G401.6 (cell line): Measurements from ENCODE around the gene PWWP2A.
"Not testable (repeated sequence)": the region's sequence is repeated elsewhere in the genome, so short reads cannot be mapped to it uniquely, and the experiment has no call there.

Source experiments
- FAIRE-seq: peaks from 2 replicates; lab custom pipeline; 2012; peaks lifted over from hg19 to GRCh38; lab: Jason Lieb, UNC

The PWWP2A gene, protein sequence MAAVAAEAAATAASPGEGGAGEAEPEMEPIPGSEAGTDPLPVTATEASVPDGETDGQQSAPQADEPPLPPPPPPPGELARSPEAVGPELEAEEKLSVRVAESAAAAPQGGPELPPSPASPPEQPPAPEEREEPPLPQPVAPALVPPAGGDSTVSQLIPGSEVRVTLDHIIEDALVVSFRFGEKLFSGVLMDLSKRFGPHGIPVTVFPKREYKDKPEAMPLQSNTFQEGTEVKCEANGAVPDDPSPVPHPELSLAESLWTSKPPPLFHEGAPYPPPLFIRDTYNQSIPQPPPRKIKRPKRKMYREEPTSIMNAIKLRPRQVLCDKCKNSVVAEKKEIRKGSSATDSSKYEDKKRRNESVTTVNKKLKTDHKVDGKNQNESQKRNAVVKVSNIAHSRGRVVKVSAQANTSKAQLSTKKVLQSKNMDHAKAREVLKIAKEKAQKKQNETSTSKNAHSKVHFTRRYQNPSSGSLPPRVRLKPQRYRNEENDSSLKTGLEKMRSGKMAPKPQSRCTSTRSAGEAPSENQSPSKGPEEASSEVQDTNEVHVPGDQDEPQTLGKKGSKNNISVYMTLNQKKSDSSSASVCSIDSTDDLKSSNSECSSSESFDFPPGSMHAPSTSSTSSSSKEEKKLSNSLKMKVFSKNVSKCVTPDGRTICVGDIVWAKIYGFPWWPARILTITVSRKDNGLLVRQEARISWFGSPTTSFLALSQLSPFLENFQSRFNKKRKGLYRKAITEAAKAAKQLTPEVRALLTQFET

DNA sequence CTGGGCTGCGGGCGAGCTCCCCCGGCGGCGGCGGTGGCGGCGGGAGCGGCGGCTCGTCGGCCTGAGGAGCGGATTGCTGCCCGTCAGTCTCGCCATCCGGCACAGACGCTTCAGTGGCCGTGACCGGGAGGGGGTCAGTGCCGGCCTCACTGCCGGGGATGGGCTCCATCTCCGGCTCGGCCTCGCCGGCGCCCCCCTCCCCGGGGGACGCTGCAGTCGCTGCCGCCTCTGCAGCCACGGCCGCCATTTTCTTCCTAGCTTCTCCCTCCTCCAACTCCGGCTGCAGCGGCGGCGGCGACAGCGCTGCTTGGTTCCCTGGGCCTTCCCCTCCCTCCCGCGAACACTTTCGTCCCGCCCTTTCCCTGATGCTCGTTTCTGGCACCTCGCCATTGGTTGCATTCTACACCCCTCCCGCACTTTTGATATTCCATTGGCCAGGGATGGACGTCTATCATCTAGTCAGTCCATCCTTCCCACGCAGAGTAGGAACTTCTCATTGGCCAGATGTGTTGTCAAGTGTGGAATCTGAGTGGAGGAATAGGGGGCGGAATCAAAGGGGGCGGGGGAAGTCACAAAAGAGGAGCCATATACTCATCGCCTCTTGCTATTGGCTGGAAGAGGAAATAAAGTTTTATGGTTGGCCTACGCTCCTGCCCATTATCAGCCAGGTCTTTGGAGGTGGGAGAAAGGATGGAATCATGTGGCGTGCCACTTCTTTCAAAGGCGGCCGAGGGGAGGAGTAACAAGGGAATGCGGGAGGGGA is at the start of gene PWWP2A:
PWWP2A (minus strand) TSS at position 309 of the 763 bp plus-strand sequence; CDS start at position 247, 62 bp downstream.
- FAIRE-seq: peak; percentile 100

DNA sequence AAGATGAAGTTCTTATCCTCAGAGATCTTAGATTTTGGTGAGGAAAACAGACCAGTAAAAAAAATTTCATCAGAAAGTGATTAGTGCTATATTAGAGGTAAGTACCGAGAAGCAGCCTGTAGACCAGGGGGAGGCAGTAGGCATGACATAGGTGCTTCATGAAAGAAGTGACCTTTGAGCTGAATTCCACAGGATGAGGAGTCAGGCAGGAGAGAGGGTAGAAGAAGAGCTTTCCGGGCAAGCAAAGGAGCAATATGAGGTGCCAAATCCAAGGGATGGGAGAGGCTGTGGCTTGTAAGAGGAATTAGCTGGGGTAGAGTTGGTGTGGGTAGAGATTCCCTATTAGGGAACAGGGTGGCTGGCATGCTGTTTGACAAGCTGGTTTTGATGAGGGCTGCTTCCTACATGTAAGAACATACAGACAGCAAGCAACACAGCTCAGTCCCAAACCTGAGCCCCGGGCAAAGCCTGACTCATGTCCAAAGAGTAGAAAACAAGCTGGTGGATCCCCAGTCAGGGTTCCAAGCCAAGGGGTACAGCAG is 48.4 kb upstream of the PWWP2A start:
- no peak for FAIRE-seq

DNA sequence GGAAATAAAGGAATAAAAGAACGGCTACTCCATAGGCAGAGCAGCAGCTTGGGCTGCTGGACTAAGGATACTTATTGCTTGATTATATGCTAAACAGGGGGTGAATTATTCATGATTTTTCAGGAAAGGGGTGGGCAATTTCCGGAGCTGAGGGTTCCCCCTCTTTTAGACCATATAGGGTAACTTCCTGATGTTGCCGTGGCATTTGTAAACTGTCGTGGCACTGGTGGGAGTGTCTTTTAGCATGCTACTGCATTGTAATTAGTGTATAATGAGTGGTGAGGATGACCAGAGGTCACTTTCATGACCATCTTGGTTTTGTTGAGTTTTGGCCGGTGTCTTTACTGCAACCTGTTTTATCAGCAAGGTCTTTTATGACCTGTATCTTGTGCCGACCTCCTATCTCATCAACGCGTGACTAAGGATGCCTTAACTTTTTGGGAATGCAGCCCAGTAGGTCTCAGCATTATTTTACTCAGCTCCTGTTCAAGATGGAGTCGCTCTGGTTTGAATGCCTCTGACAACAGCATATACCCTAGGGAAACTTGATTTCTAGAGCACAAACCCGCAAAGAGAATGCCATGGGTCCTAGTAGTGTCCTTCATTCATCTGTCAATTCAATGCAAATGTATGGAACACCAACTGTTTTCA is 47.8 kb upstream of the PWWP2A start:
- FAIRE-seq: no peak

DNA sequence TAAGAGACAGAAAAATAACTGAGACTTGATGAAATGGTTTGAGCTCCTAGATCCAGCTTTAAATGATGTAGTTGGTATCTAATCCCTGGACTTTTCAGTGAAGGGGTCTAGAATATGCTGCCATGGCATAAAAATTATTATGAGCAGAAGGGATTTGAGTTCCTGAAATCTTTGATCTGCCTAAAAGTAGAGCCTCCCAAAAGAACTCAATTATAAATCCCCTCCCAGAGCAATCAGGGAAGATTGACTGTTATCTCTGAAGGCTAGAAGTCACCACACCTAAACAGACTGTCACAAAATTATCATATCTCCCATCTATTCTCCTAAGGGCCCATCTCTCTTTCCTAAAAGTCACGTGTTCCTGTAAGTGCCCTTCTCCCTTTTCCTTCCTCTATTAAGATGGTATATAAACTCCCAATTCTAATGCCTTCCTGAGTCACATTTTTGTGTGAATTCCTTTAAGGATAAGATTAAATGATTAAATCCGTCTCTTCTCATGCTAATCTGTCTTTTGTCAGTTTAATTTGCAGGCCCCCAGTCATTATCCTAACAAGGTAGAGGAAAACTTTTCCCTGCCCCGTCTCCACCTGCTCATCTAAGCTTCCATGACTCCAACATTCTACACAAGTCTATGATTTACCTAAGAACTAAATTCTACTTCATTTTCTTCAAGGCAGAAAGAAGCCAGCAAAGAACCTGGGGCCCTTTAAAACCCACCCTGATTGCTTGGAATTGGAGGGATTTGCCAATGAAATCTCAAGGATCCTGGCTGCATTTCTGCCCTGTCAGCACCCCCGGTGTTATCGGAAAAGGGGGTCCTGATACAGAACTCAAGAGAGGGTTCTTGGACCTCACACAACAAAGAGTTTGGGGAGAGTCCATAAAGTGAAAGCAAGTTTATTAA is 47.1 kb upstream of the PWWP2A start:
- no peak for FAIRE-seq

DNA sequence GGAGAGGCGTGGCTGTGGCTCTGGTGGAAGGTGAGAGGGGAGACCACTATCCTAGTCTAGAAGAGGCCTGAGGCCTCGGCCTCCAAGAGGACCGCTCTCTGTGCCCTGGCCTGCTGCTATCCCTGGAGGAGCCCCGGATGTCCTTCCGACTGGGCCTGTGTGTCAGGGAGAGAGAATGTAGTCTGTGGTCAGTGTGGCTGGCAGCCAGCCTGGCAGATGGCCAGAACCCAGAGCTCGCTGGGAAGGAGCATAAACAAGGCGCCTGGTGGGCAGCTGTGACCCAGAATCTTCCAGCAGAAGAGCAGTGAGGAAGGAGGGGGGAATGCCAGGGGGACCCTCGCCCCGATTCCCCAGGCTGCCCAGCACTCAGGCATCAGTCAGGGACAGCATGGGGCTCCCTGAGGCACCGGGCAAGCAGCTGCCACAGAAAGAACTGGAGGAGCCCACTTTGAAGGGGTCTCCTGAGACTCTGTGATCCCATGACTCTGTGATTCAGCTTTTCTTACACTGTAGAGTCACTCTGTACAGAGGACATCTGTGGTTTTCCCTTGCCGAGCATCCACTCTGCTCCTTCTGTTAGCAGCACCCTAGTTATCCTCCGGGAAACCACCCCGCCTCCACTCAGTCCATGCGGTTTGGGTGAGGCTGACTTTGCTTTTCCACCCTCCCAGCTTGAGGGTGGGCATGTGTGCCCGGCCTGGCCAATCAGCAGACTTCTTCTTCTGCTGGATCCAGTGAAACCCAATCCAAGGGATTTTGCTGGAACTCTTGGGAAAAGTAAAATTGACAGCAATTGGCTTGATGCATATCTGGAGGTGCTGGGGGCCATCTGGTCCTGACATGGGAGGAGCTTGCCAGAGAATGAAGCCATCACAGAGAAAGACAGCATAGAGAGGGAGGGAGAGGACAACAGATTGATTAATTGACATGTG is 46.2 kb upstream of the PWWP2A start:
- peak; percentile 3 for FAIRE-seq

DNA sequence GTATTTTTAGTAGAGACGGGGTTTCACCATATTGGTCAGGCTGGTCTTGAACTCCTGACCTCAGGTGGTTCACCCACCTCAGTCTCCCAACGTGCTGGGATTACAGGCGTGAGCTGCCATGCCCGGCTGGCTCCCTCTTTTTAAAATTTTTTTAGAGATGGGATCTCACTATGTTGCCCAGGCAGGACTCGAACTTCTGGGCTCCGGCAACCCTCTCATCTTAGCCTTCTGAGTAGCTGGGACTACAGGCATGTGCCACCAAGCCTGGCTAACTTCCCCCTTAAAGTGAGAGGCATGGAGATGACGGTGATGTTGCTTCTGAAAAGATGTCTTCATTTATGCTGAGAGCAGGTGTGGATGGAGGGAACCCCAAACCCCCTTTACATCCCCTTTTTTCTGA is 43.7 kb upstream of the PWWP2A start:
- no peak for FAIRE-seq

DNA sequence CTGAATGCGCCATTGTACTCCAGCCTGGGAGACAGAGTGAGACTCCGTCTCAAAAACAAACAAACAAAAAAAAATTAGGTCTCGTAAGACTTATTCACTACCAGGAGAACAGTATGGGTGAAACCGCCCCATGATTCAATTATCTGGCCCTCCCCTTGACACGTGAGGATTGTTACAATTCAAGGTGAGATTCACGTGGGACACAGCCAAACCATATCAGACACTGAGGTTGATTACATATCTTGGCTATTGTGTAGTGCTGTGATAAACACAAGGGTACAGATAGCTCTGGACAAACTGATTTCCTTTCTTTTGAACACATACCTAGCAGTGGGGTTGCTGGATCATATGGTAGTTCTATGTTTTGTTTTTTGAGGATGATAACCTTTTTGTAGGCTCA is 42.4 kb upstream of the PWWP2A start:
- no peak for FAIRE-seq

DNA sequence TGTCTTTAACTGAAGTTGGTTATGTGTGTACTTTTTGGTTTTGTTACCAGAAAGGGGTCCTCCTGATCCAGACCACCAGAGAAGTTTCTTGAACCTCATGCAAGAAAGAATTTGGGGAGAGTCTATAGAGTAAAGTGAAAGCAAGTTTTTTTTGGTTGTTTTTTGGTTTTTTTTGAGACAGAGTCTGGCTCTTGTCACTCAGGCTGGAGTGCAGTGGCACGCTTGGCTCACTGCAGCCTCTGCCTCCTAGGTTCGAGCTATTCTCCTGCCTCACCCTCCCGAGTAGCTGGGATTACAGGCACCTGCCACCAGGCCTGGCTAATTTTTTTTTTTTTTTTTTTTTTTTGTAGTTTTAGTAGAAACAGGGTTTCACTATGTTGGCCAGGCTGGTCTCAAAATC is 41.6 kb upstream of the PWWP2A start:
- not testable (repeated sequence) for FAIRE-seq

DNA sequence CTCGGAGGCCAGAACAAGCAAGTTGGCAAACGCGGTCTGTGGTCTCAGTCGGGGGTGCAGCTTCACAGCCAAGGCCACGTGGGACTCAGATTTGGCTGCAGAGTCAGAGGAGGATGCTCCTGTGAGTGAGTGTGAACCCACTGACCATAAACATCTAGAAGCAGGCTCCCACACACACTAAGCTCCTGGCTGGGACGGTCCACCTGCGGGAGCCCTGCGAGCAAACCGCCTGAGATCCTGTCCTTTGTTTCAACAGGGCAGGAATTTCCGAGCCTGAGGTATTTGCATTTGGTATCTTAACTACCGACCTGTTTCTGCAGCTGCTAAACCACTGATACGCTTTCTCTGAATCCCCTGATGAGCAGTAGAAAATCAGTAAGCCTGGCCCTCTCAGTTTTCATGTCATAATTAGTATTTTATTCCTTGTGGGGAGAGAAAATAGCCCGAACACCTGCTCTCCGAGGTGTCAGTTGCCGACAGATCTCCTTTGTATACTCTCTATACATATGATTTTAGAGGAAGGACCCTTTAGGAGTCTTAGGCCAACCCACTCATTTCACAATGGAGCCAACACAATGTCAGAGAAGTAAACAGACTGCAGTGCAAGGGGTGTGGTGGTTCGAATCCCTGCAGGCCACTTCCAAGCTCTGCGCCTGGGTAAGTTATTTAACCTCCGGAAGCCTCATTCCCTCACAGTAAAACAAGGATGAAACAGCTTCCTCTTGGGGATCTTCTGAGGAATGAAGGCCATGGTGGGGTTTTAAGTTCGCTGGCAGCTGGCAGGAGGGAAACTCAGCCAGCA is 40.9 kb upstream of the PWWP2A start:
- FAIRE-seq: no peak

DNA sequence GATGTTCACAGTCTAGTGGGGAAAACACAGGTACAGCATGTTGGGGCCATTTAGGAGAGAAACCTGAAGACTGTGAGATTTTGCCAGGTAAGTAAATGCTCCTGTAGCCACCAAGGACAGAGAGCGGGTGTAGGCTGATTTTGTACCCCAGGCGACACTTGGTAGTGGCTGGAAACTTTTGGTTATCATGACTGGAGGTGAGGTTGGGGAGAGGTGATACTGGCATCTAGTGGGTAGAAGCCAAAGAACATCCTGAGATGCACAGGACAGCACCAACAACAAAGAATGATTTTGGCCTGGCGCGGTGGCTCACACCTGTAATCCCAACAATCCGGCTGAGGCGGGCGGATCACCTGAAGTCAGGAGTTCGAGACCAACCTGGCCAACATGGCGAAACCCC is 38.8 kb upstream of the PWWP2A start:
- FAIRE-seq: no peak

DNA sequence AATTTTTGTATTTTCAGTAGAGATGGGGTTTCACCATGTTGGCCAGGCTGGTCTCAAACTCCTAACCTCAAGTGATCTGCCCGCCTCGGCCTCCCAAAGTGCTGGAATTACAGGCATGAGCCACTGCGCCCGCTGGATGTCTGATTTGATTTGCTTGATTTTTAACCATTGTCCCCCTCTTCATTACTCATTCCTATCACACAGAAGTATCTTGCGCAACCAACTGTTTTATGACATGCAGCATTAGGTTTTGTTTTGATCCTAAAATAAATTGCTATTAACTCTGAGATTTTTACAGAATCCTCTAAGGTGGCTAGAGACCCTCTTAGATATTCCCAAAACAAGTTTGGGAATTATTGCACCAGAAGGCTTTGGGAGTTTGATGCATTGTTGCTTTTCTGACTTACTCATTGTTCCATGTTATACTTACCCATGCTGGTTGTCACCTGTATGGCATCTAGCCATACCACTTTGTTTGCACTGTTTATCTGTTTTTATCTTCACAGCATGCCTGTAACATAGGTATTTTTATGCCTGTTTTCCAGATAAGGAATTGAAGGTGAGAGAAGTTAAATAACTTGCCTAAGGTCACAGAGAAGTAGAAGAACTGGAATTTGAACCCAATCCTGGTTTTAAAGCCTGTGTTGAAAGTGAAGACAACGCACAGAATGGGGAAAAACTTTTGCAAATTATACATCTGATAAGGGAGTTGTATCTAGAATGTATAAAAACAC is 35.9 kb upstream of the PWWP2A start:
- FAIRE-seq: no peak

DNA sequence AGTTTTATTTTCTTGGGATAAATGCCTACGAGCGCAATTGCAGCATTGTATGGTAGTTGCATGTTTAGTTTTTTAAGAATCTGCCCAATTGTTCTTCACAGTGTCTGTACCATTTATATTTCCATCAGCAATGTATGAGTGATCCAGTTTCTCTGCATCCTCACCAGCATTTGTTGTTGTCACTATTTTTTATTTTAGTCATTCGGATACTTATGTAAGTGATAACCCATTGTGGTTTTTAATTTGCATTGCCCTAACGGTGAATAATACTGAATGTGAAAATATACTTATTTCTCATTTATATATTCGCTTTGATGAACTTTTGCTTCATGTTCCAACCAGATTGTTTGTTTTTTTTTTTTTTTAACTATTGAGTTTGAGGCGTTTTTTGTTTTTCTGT is 33.7 kb upstream of the PWWP2A start:
- FAIRE-seq: no peak

DNA sequence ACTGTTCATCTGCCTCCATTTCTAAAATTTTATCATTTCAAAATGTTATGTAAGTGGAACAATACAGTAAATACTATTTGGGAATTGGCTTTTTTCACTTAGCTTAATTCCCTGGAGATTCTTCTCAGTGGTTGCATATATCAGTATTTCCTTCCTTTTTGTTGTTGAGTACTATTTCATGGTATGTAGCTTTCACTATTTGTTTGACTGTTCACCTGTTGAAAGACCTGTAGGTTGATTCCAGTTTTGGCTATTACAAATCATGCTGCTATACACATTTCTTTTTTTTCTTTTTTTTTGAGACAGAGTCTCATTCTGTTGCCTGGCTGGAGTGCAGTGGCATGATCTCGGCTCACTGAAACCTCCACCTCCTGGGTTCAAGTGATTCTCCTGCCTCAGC is 33.0 kb upstream of the PWWP2A start:
- no peak for FAIRE-seq

DNA sequence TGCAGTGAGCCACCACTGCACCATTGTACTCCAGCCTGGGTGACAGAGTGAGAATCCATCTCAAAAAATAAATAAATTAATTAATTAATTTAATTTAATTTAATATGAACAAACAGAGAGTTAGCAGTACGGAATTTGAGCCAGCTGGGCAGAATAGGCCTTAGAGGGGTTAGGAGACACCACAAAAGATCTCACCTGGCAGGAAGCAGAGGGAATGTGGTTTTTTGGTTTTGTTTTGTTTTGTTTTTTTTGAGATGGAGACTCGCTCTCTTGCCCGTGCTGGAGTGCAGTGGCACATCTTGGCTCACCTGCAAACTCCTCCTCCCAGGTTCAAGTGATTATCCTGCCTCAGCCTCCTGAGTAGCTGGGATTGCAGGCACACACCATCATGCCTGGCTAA is 31.8 kb upstream of the PWWP2A start:
- FAIRE-seq: no peak

DNA sequence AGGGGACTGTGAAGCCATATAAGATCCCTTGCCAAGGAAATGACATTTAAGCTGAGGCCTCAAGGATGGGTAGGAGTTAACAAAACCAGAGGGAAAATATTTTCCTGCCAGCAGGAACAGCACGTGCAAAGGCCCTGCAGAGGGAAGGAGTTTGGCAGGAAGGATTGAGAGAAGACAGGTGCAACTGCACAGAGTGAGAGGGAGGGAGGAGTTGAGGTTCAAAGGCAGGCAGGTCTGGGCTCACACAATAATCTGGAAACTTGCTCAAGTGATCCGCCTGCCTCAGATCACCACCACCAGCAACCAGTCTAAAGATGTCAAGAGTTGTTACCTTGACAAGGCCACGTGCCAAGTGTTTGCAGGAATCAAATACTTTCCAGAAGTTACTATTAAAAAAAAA is 31.1 kb upstream of the PWWP2A start:
- no peak for FAIRE-seq

DNA sequence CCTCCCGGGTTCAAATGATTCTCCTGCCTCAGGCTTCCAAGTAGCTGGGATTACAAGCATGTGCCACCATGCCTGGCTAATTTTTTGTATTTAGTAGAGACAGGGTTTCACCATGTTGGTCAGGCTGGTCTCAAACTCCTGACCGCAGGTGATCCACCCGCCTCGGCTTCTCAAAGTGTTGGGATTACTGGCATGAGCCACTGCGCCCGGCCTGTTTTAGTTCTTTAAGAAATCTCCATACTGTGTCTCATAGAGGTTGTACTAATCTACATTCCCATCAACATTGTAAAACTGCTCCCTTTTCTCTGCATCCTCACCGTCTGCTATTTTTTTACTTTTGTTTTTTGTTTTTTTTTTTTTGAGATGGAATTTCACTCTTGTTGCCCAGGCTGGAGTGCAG is 25.2 kb upstream of the PWWP2A start:
- not testable (repeated sequence) for FAIRE-seq

DNA sequence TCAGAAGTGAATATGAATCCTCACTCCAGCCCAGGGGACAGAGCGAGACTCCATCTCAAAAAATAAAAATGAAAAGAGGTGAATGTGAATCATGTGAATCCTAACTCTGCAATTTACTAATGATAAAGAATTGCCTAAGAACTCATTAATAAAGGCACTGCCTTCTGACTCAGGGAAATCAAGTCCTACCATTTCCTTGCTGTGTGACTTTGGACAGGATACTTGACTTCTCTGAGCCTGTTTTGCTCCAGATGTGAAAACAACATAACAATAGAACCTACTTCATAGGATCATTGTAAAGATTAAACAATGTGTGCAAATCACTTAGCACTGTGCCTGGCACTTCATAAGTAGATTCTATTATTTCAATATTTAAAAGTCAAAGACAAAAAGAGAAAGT is 15.1 kb upstream of the PWWP2A start:
- no peak for FAIRE-seq

DNA sequence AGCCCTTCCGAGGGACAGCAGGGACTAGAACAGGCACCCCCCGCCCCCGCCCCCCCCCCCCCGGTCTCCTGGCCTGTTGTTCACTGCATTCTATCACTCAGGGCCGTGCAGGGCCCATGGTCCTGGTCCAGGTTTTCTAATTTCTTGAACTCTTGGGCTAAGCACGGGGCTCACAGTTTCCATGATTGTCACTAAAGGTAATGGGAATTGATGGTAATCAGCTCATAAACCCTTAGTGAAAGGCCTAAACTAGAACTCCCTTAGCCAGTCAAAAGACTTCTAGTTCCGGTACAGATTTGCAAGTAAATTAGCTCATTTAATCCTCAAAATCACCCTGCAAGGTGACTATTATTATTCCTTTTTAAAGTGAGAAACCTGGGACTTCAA is 14.7 kb upstream of the PWWP2A start:
- peak; percentile 76 for FAIRE-seq
